HEK293 (cell line): ENCODE results near the gene SRRM1.

Experiments
- CTCF ChIP-seq: fragments of 450-650 bp; formaldehyde crosslinking; IDR thresholded peaks from 2 replicates; pipeline ENCODE4 v1.5.1; 2016; ENCODE audit warnings: missing biosample characterization, missing genetic modification characterization
- ZBTB7A ChIP-seq: fragments of 450-650 bp; formaldehyde crosslinking; IDR thresholded peaks from 2 replicates; pipeline ENCODE4 v1.5.1; 2016; ENCODE audit warnings: low read depth, missing biosample characterization, missing genetic modification characterization
- ZNF19 ChIP-seq: fragments of 450-650 bp; formaldehyde crosslinking; IDR thresholded peaks from 2 replicates; pipeline ENCODE4; 2016; ENCODE audit warnings: missing biosample characterization, missing genetic modification characterization, low read depth
- ZNF23 ChIP-seq: fragments of 450-650 bp; formaldehyde crosslinking; IDR thresholded peaks from 2 replicates; pipeline ENCODE4 v1.5.1; 2016; ENCODE audit warnings: missing biosample characterization, missing genetic modification characterization, borderline replicate concordance
- ZNF510 ChIP-seq: fragments of 450-650 bp; formaldehyde crosslinking; IDR thresholded peaks from 2 replicates; pipeline ENCODE4 v1.5.1; 2018; ENCODE audit warnings: mild to moderate bottlenecking, missing genetic modification characterization, missing biosample characterization; ENCODE audit not compliant: insufficient replicate concordance
- ZNF776 ChIP-seq: fragments of 450-650 bp; formaldehyde crosslinking; IDR thresholded peaks from 2 replicates; pipeline ENCODE4 v1.5.0; 2017; ENCODE audit warnings: missing biosample characterization, missing genetic modification characterization, borderline replicate concordance

DNA sequence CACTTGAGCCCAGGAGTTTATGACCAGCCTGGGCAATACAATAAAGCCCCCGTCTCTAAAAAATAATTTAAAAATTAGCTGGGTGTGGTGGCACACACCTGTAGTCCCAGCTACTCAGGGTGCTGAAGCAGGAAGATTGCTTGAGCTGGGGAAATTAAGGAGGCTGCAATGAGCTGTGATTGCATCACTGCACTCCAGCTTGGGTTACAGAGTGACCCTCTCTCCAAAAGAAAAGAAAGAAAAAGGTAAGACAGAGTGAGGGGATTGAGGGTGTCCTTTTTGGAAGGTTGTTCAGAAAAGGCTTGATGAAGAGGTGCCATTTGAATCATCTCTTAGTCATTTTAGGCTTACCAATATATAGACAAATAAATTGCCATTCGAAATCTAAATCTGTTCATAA, 4.0 kb upstream of the SRRM1 start:
- TF ChIP-seq CTCF (tag by site-specific recombination) (no peak), ZBTB7A (tag by site-specific recombination) (no peak), ZNF19 (tag by site-specific recombination) (no peak), ZNF510 (tag by site-specific recombination) (no peak), ZNF23 (tag by site-specific recombination) (no peak), ZNF776 (tag by site-specific recombination) (no peak)
